Measurements from ENCODE around the gene RCOR1. TPM values are rescaled to one million over a fixed set of nuclear protein-coding genes. Genes with fewer than 3 reads are reported as not detected.

RCOR1 gene
- total and polyA plus RNA-seq, 12 donors: 3.1 to 16.9 (median 12.5) TPM

GRCh38 chr14:102729268-102729667, 136.8 kb downstream of the RCOR1 start:
- TF ChIP-seq CTCF (IDR thresholded peaks at IDR 0.05): no peak
- ATAC-seq: no peak
- DNase-seq: no peak
- intact Hi-C loops (cut with DNase I): no loop called here
- 87 to 89% methylated on average over 6 of the region's 6 CpGs for WGBS, 2 donors
- H3K27me3 ChIP-seq: no peaks in the 10 kb centered on the region
- H3K27ac ChIP-seq: no peak overlapping the region
- no peaks in the 10 kb centered on the region for H3K4me1 ChIP-seq
- peaks cover 0 to 68% (median 16%) of the 10 kb centered on the region in 9 donors for H3K36me3 ChIP-seq
- no peak overlapping the region for H3K4me3 ChIP-seq
- no peaks in the 10 kb centered on the region for H3K9me3 ChIP-seq

GRCh38 chr14:102729825-102730224, 137.4 kb downstream of the RCOR1 start:
- WGBS, 2 donors: 95 to 96% methylated on average over 8 of the region's 8 CpGs
- peaks cover 0 to 63% (median 16%) of the 10 kb centered on the region in 9 donors for H3K36me3 ChIP-seq
- H3K27me3 ChIP-seq: no peaks in the 10 kb centered on the region
- H3K4me3 ChIP-seq: no peak overlapping the region
- no peak overlapping the region for H3K27ac ChIP-seq
- intact Hi-C loops (cut with DNase I): no loop called here
- H3K9me3 ChIP-seq: no peaks in the 10 kb centered on the region
- DNase-seq (no peak), ATAC-seq (no peak)
- no peak for TF ChIP-seq CTCF (IDR thresholded peaks at IDR 0.05)
- H3K4me1 ChIP-seq: no peaks in the 10 kb centered on the region

GRCh38 chr14:102731101-102731870, 138.8 kb downstream of the RCOR1 start:
- H3K4me3 ChIP-seq: no peak overlapping the region
- DNase-seq (no peak), ATAC-seq (peak in 2 of 8 donors; percentile 18 to 41)
- H3K27ac ChIP-seq: no peak overlapping the region
- WGBS, 2 donors: 92 to 96% methylated on average over 15 of the region's 15 CpGs
- H3K4me1 ChIP-seq: no peaks in the 10 kb centered on the region
- no peaks in the 10 kb centered on the region for H3K27me3 ChIP-seq
- TF ChIP-seq CTCF (IDR thresholded peaks at IDR 0.05): no peak
- H3K36me3 ChIP-seq: peaks cover 0 to 48% (median 16%) of the 10 kb centered on the region in 9 donors
- no peaks in the 10 kb centered on the region for H3K9me3 ChIP-seq
- intact Hi-C loops (cut with DNase I): no loop called here

GRCh38 chr14:102731871-102732800, 139.7 kb downstream of the RCOR1 start:
- no peak overlapping the region for H3K4me3 ChIP-seq
- no peak overlapping the region for H3K27ac ChIP-seq
- ATAC-seq: peak in 1 of 8 donors; percentile 47
- WGBS, 2 donors: 95 to 96% methylated on average over 13 of the region's 13 CpGs
- no peaks in the 10 kb centered on the region for H3K9me3 ChIP-seq
- intact Hi-C loops (cut with DNase I): no loop called here
- no peak for TF ChIP-seq CTCF (IDR thresholded peaks at IDR 0.05)
- no peak for DNase-seq
- no peaks in the 10 kb centered on the region for H3K4me1 ChIP-seq
- H3K36me3 ChIP-seq: peaks cover 0 to 44% (median 7%) of the 10 kb centered on the region in 9 donors
- no peaks in the 10 kb centered on the region for H3K27me3 ChIP-seq

Measured in heart right ventricle (tissue), 16 donors.